IMR-90 (cell line): Measurements from ENCODE around the gene LRATD1. TPM values are rescaled to one million over a fixed set of nuclear protein-coding genes. Genes with fewer than 3 reads are reported as not detected.

Experiments
- ATAC-seq: fragments of 200-7000 bp; cut with Tn5 transposase; 2 replicates; pipeline ENCODE4 v1.9.1; 2020; ENCODE audit warnings: low read depth, mild to moderate bottlenecking, moderate library complexity
- BruUV-seq: library from RNA; stranded (reverse); fragments of 400-500 nt; replicated peaks from 2 replicates; lab custom pipeline; 2021; lab: Mats Ljungman, UMichigan
- CTCF ChIA-PET: fragments of 300-600 bp; formaldehyde crosslinking; extraction: SDS; loops from one replicate; lab custom pipeline; 2021; ENCODE audit warnings: antibody characterized with exemption; lab: Yijun Ruan, JAX
- POLR2A ChIA-PET: fragments of 300-600 bp; sonication (Branson Sonifier 250); formaldehyde crosslinking; loops from one replicate; lab custom pipeline; 2022; ENCODE audit warnings: antibody characterized with exemption; ENCODE audit not compliant: unreplicated experiment; lab: Charles Lee
- DNase-seq: peaks from one replicate; pipeline ENCODE4 v3.0.0; 2013
- H2AFZ ChIP-seq: replicated peaks from 2 replicates; pipeline ENCODE3; 2013; ENCODE audit warnings: low read length, mild to moderate bottlenecking; ENCODE audit not compliant: poor library complexity
- H2AK5ac ChIP-seq: 2 replicates; pipeline ENCODE4 v1.6.1; 2013; ENCODE audit warnings: low read depth, low read length, inconsistent platforms
- H2AK9ac ChIP-seq: replicated peaks from 2 replicates; pipeline ENCODE3; 2013; ENCODE audit warnings: mild to moderate bottlenecking, low read depth, low read length, moderate library complexity; ENCODE audit not compliant: poor library complexity
- H2BK120ac ChIP-seq: 2 replicates; pipeline ENCODE4 v1.6.1; 2013; ENCODE audit warnings: low read depth, low read length, inconsistent platforms
- H2BK15ac ChIP-seq: 3 replicates; pipeline ENCODE4 v1.6.1; 2013; ENCODE audit warnings: low read depth, low read length, inconsistent platforms
- H2BK20ac ChIP-seq: 2 replicates; pipeline ENCODE4 v1.6.1; 2013; ENCODE audit warnings: low read depth, mild to moderate bottlenecking, inconsistent platforms, low read length, moderate library complexity
- H2BK5ac ChIP-seq: 2 replicates; pipeline ENCODE4 v1.6.1; 2013; ENCODE audit warnings: mild to moderate bottlenecking, low read depth, low read length, inconsistent platforms; ENCODE audit not compliant: poor library complexity, severe bottlenecking
- H3K14ac ChIP-seq: replicated peaks from 2 replicates; pipeline ENCODE4 v1.6.1; 2013; ENCODE audit warnings: low read depth, low read length, inconsistent platforms
- H3K18ac ChIP-seq: 2 replicates; pipeline ENCODE4 v1.6.1; 2013; ENCODE audit warnings: low read depth, low read length, control low read depth
- H3K23ac ChIP-seq: 2 replicates; pipeline ENCODE4 v1.6.1; 2013; ENCODE audit warnings: low read depth, low read length, inconsistent platforms
- H3K27ac ChIP-seq: 2 replicates; pipeline ENCODE4 v1.5.1; 2013; ENCODE audit warnings: mild to moderate bottlenecking, control low read depth, low read length; ENCODE audit not compliant: insufficient read depth
- H3K27me3 ChIP-seq: 2 replicates; pipeline ENCODE4 v1.6.1; 2013; ENCODE audit warnings: low read length; ENCODE audit not compliant: control insufficient read depth, insufficient read depth
- H3K36me3 ChIP-seq: 2 replicates; pipeline ENCODE4 v1.6.1; 2013; ENCODE audit warnings: low read length, mixed read lengths; ENCODE audit not compliant: control insufficient read depth, insufficient read depth
- H3K4ac ChIP-seq: 2 replicates; pipeline ENCODE4 v1.6.1; 2013; ENCODE audit warnings: low read depth, low read length, inconsistent platforms
- H3K4me1 ChIP-seq: 2 replicates; pipeline ENCODE4 v1.6.1; 2013; ENCODE audit warnings: low read length, mixed read lengths; ENCODE audit not compliant: control insufficient read depth, insufficient read depth
- H3K4me2 ChIP-seq: 2 replicates; pipeline ENCODE4 v1.6.1; 2013; ENCODE audit warnings: low read depth, mild to moderate bottlenecking, control low read depth, low read length, moderate library complexity
- H3K4me3 ChIP-seq: 2 replicates; pipeline ENCODE4 v1.5.1; 2013; ENCODE audit warnings: low read depth, mild to moderate bottlenecking, control low read depth, low read length, moderate library complexity; ENCODE audit not compliant: insufficient read depth
- H3K56ac ChIP-seq: 2 replicates; pipeline ENCODE4 v1.6.1; 2013; ENCODE audit warnings: low read length, inconsistent platforms; ENCODE audit not compliant: insufficient read depth; ENCODE audit errors: extremely low read depth
- H3K79me1 ChIP-seq, 2 experiments: 2 replicates each; pipeline ENCODE4 v1.6.1; 2013; ENCODE audit warnings: low read length in 2 of 2, inconsistent platforms in 1 of 2, low read depth in 1 of 2
- H3K9ac ChIP-seq: 2 replicates; pipeline ENCODE4 v1.6.1; 2013; ENCODE audit warnings: low read depth, low read length, control low read depth
- H3K9me1 ChIP-seq: 2 replicates; pipeline ENCODE4 v1.6.1; 2013; ENCODE audit warnings: low read length, inconsistent platforms; ENCODE audit not compliant: insufficient read depth
- H3K9me3 ChIP-seq: 2 replicates; pipeline ENCODE4 v1.6.1; 2013; ENCODE audit warnings: low read length; ENCODE audit not compliant: control insufficient read depth, insufficient read depth
- H4K20me1 ChIP-seq: 2 replicates; pipeline ENCODE4 v1.6.1; 2013; ENCODE audit warnings: low read length, inconsistent platforms; ENCODE audit not compliant: insufficient read depth
- H4K5ac ChIP-seq: 2 replicates; pipeline ENCODE4 v1.6.1; 2013; ENCODE audit warnings: mild to moderate bottlenecking, low read depth, low read length, control low read depth
- H4K8ac ChIP-seq, 2 experiments: 2 replicates each; pipeline ENCODE4 v1.6.1; 2013; ENCODE audit warnings: low read depth in 2 of 2, low read length in 2 of 2, control low read depth in 1 of 2, inconsistent platforms in 1 of 2
- H4K91ac ChIP-seq: 2 replicates; pipeline ENCODE4 v1.6.1; 2013; ENCODE audit warnings: low read depth, low read length, inconsistent platforms; ENCODE audit not compliant: insufficient read depth
- BHLHE40 ChIP-seq: fragments of 150-350 bp; IDR thresholded peaks from 2 replicates; pipeline ENCODE4 v1.6.1; 2016; ENCODE audit warnings: mild to moderate bottlenecking, low read depth, low read length
- CEBPB ChIP-seq: IDR thresholded peaks from 2 replicates; pipeline ENCODE4 v1.6.1; 2012; ENCODE audit warnings: low read depth, low read length, improper control_type of control experiment
- FOS ChIP-seq: fragments of 150-350 bp; IDR thresholded peaks from 2 replicates; pipeline ENCODE4 v1.6.1; 2016; ENCODE audit warnings: low read depth, low read length
- MAFK ChIP-seq: IDR thresholded peaks from 2 replicates; pipeline ENCODE4 v1.6.1; 2012; ENCODE audit warnings: low read depth, low read length, improper control_type of control experiment
- MAZ ChIP-seq: IDR thresholded peaks from 2 replicates; pipeline ENCODE4 v1.6.1; 2012; ENCODE audit warnings: low read depth, mild to moderate bottlenecking, low read length, improper control_type of control experiment, moderate library complexity, borderline replicate concordance
- MXI1 ChIP-seq: IDR thresholded peaks from 2 replicates; pipeline ENCODE4 v1.6.1; 2012; ENCODE audit warnings: low read depth, mild to moderate bottlenecking, low read length, moderate library complexity, borderline replicate concordance
- POLR2A ChIP-seq: IDR thresholded peaks from 2 replicates; pipeline ENCODE4 v1.6.1; 2012; ENCODE audit warnings: mild to moderate bottlenecking, low read depth, low read length
- RAD21 ChIP-seq: IDR thresholded peaks from 2 replicates; pipeline ENCODE4 v1.6.1; 2012; ENCODE audit warnings: low read length, improper control_type of control experiment
- RCOR1 ChIP-seq: IDR thresholded peaks from 2 replicates; pipeline ENCODE4 v1.6.1; 2012; ENCODE audit warnings: mild to moderate bottlenecking, low read length, improper control_type of control experiment; ENCODE audit not compliant: insufficient replicate concordance
- RFX5 ChIP-seq: IDR thresholded peaks from 2 replicates; pipeline ENCODE4 v1.8.0; 2012; ENCODE audit warnings: low read depth, mild to moderate bottlenecking, low read length, moderate library complexity
- SMC3 ChIP-seq: fragments of 150-350 bp; IDR thresholded peaks from 2 replicates; pipeline ENCODE4 v1.6.1; 2016; ENCODE audit warnings: low read depth, mild to moderate bottlenecking, antibody characterized with exemption, low read length, moderate library complexity
- WGBS, 2 experiments: methylation state at CpG; one replicate each; pipeline versions ENCODE4 v1.1.5 to v1.1.7; 2013; ENCODE audit warnings: missing lambda C conversion rate in 2 of 2; ENCODE audit not compliant: insufficient read length in 1 of 2; ENCODE audit errors: extremely low coverage in 2 of 2; 5-methylcytosine and 5-hydroxymethylcytosine counted together
- dilution Hi-C: fragments of 300-500 bp; cut with HindIII; formaldehyde crosslinking; loops from one replicate; pipeline ENCODE4 v1.14.3; 2018; ENCODE audit warnings: low sequenced_read_pairs; ENCODE audit not compliant: unreplicated experiment
- in situ Hi-C: fragments of 300-500 bp; cut with MboI; formaldehyde crosslinking; loops from 3 replicates; pipeline ENCODE4 v1.14.3; 2019; ENCODE audit warnings: low sequenced_read_pairs, inconsistent platforms, mixed read lengths
- intact Hi-C: fragments of 100-400 bp; cut with micrococcal nuclease; formaldehyde crosslinking; loops from 2 replicates; pipeline ENCODE4 v1.10.0; 2022
- polyA plus RNA-seq, 3 experiments: library from polyadenylated mRNA; depleted of rRNA; stranded (reverse); fragments of >200 nt; gene quantifications; 2 replicates each; pipeline ENCODE4 v1.2.3, GENCODE V29; 2012; ENCODE audit warnings: low replicate concordance in 1 of 3
- total RNA-seq: library from RNA; depleted of rRNA; stranded (reverse); fragments of >200 nt; gene quantifications from 2 replicates; pipeline ENCODE4 v1.2.3, GENCODE V29; 2012
- TF ChIP-seq, protein P1 (sequence below): conservative IDR thresholded peaks from 2 replicates; pipeline ENCODE4 v1.5.1; 2012; ENCODE audit warnings: mild to moderate bottlenecking, low read depth, low read length, improper control_type of control experiment
- TF ChIP-seq, protein P2 (sequence below): fragments of 150-350 bp; IDR thresholded peaks from 2 replicates; pipeline ENCODE4 v1.6.1; 2017; ENCODE audit warnings: mild to moderate bottlenecking, antibody characterized with exemption, low read length, low read depth

The LRATD1 gene
- total and polyA plus RNA-seq, 2 of the 4 experiments (the other 2 are of a cell fraction): 0.18 to 0.60 TPM

DNA sequence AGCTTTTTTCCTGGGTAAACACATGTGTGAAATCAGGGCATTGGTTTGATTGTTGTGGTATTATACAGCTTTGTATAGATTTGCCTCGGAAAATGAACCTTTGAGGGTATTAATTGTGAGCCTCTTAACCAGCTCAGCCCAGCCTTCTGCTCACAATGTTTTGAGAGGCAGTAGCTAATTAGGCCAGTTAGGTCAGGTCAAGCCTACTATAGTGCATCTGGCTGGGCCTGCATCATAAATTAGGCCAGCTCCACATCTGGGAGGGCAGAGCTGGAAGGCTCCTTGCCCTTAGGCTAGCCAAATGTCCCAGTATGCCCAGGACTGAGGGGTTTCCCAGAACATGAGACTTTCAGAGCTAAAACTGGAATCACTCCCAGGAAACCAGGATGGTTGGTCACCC lies 43.0 kb downstream of the LRATD1 start:
- Histone ChIP-seq H3K27me3 (no peaks in the 10 kb centered on the region), H3K18ac (no peak overlapping the region), H2AK9ac (no peak overlapping the region), H3K56ac (no peak overlapping the region), H3K9me1 (no peaks in the 10 kb centered on the region), H4K8ac (no peak overlapping the region), H3K36me3 (no peaks in the 10 kb centered on the region), H3K9me3 (peaks cover 2% of the 10 kb centered on the region; the same call in 1 of the 2 replicates), H3K27ac (no peak overlapping the region), H2BK5ac (no peak overlapping the region), H2BK15ac (no peak overlapping the region), H2AFZ (no peak overlapping the region), H3K14ac (no peak overlapping the region), H2BK120ac (no peak overlapping the region), H4K20me1 (no peaks in the 10 kb centered on the region), H2BK20ac (no peak overlapping the region), H4K91ac (no peak overlapping the region), H4K5ac (no peak overlapping the region), H3K9ac (no peak overlapping the region), H3K4me1 (no peaks in the 10 kb centered on the region), H3K23ac (no peak overlapping the region), H2AK5ac (no peak overlapping the region), H3K4me3 (no peak overlapping the region), H3K79me1 (no peaks in the 10 kb centered on the region), H3K4ac (no peak overlapping the region), H3K4me2 (no peak overlapping the region)
- ATAC-seq (no peak), DNase-seq (no peak)
- no TSS peak for BruUV-seq
- no peak for TF ChIP-seq POLR2A
- TF ChIP-seq MAFK: no peak
- TF ChIP-seq BHLHE40: no peak
- no peak for TF ChIP-seq RCOR1
- TF ChIP-seq SMC3: no peak
- no peak for TF ChIP-seq FOS
- TF ChIP-seq MAZ: no peak
- TF ChIP-seq RFX5: no peak
- TF ChIP-seq MXI1: no peak
- TF ChIP-seq, protein P1, sequence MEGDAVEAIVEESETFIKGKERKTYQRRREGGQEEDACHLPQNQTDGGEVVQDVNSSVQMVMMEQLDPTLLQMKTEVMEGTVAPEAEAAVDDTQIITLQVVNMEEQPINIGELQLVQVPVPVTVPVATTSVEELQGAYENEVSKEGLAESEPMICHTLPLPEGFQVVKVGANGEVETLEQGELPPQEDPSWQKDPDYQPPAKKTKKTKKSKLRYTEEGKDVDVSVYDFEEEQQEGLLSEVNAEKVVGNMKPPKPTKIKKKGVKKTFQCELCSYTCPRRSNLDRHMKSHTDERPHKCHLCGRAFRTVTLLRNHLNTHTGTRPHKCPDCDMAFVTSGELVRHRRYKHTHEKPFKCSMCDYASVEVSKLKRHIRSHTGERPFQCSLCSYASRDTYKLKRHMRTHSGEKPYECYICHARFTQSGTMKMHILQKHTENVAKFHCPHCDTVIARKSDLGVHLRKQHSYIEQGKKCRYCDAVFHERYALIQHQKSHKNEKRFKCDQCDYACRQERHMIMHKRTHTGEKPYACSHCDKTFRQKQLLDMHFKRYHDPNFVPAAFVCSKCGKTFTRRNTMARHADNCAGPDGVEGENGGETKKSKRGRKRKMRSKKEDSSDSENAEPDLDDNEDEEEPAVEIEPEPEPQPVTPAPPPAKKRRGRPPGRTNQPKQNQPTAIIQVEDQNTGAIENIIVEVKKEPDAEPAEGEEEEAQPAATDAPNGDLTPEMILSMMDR: no peak
- no peak for TF ChIP-seq RAD21
- TF ChIP-seq, protein P2, sequence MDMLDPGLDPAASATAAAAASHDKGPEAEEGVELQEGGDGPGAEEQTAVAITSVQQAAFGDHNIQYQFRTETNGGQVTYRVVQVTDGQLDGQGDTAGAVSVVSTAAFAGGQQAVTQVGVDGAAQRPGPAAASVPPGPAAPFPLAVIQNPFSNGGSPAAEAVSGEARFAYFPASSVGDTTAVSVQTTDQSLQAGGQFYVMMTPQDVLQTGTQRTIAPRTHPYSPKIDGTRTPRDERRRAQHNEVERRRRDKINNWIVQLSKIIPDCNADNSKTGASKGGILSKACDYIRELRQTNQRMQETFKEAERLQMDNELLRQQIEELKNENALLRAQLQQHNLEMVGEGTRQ: no peak
- no peak for TF ChIP-seq CEBPB
- WGBS, 2 experiments: no CpG with 5 or more reads among the region's 1 CpG
- POLR2A ChIA-PET: no interaction called here
- CTCF ChIA-PET: no interaction called here
- intact Hi-C loops: no loop called here
- in situ Hi-C loops: no loop called here
- dilution Hi-C loops: no loop called here
